ENCODE results near the gene NPAT.

Gene NPAT

GRCh38 chr11:108111126-108111525 is 111.3 kb downstream of the NPAT start:
- H3K27me3 ChIP-seq, result no peaks in the 10 kb centered on the region
- peaks cover 0 to 9% (median 3%) of the 10 kb centered on the region in 3 donors for H3K36me3 ChIP-seq
- no peak overlapping the region for H3K4me3 ChIP-seq
- TF ChIP-seq CTCF (IDR thresholded peaks at IDR 0.05), result no peak
- no peaks in the 10 kb centered on the region for H3K9me3 ChIP-seq
- DNase-seq, result no peak
- intact Hi-C loops (cut with DNase I; ENCODE audit: low total_unique reads), result no loop called here
- no peak overlapping the region for H3K27ac ChIP-seq
- H3K4me1 ChIP-seq, result peaks cover 0 to 13% (median 10%) of the 10 kb centered on the region in 4 donors

Data from tibial artery (tissue), 4 donors.